ENCODE results near the gene NCL. TPM values are rescaled to one million over a fixed set of nuclear protein-coding genes. Genes with fewer than 3 reads are reported as not detected.

Gene NCL
- total RNA-seq, 1 donor from 2014 or later, result 354 TPM

DNA sequence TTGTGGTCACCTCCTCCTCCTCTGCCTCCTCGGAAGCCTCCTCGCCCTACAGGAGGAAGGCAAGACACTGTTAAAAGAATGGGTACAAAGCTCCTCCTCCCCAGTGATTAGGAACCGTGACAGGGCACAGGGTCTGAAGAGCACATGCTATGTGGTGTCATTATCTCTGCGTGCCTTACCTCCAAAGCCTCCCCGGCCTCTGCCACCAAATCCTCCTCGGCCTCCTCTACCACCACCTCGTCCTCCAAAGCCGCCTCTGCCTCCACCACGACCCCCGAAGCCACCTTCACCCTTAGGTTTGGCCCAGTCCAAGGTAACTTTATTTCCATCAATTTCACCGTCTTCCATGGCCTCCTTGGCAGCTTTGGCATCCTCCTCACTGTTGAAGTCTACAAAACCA, 9.1 kb downstream of the NCL start:
- Mint-ChIP-seq H3K9me3 (no peaks in the 10 kb centered on the region), H3K27me3 (ENCODE audit: insufficient read depth, low read depth) (peaks cover 9% of the 10 kb centered on the region), H3K4me1 (peaks cover 31% of the 10 kb centered on the region), H3K4me3 (no peak overlapping the region), H3K36me3 (peaks cover 54% of the 10 kb centered on the region), H3K27ac (no peak overlapping the region)
- Histone ChIP-seq H3K9me3 (ENCODE audit: low read depth) (no peaks in the 10 kb centered on the region), H2AFZ (replicated peaks) (no peak overlapping the region), H4K20me1 (ENCODE audit: low read depth) (peaks cover 69% of the 10 kb centered on the region), H3K4me1 (peaks cover 8% of the 10 kb centered on the region), H3K36me3 (peaks cover 48% of the 10 kb centered on the region), H3K27ac (no peak overlapping the region), H3K9ac (no peak overlapping the region), H3K27me3 (no peaks in the 10 kb centered on the region), H3K4me3 (no peak overlapping the region), H3K4me2 (no peak overlapping the region), H3K79me2 (ENCODE audit: low read depth) (peaks cover 40% of the 10 kb centered on the region), H3F3A (ENCODE audit: low read depth) (peaks cover 88% of the 10 kb centered on the region)
- TF ChIP-seq EZH2 (IDR thresholded peaks at IDR 0.05), result no peak
- TF ChIP-seq, protein P1, sequence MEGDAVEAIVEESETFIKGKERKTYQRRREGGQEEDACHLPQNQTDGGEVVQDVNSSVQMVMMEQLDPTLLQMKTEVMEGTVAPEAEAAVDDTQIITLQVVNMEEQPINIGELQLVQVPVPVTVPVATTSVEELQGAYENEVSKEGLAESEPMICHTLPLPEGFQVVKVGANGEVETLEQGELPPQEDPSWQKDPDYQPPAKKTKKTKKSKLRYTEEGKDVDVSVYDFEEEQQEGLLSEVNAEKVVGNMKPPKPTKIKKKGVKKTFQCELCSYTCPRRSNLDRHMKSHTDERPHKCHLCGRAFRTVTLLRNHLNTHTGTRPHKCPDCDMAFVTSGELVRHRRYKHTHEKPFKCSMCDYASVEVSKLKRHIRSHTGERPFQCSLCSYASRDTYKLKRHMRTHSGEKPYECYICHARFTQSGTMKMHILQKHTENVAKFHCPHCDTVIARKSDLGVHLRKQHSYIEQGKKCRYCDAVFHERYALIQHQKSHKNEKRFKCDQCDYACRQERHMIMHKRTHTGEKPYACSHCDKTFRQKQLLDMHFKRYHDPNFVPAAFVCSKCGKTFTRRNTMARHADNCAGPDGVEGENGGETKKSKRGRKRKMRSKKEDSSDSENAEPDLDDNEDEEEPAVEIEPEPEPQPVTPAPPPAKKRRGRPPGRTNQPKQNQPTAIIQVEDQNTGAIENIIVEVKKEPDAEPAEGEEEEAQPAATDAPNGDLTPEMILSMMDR (IDR thresholded peaks at IDR 0.05), result no peak
- TF ChIP-seq EZH2phosphoT487 (IDR thresholded peaks at IDR 0.05), result no peak
- DNase-seq (ENCODE audit: low spot score), result no peak

DNA sequence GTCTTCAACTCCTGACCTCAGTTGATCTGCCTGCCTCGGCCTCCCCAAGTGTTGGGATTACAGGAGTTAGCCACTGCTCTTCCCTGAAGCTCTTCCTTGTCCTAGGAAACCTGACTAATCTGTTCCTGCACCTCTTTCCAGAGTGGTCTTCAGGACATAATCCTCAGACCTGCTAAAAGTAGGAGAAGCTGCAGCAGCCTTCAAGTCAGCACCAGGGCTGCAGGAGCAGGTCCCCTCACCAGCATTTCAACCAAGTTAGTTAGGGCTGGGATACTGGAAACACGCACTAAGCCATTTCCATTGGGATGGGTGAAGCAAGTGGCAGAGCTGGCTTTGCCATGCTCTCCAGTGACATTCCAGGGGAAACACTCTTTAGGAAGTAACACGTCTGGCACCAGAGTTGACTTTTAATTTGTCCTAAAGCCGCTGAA, 9.9 kb downstream of the NCL start:
- Histone ChIP-seq H3K27me3 (no peaks in the 10 kb centered on the region), H3K9ac (no peak overlapping the region), H2AFZ (replicated peaks) (no peak overlapping the region), H3K4me3 (no peak overlapping the region), H4K20me1 (ENCODE audit: low read depth) (peaks cover 60% of the 10 kb centered on the region), H3K36me3 (peaks cover 39% of the 10 kb centered on the region), H3K79me2 (ENCODE audit: low read depth) (peaks cover 32% of the 10 kb centered on the region), H3K4me2 (no peak overlapping the region), H3K4me1 (peaks cover 8% of the 10 kb centered on the region), H3F3A (ENCODE audit: low read depth) (peaks cover 80% of the 10 kb centered on the region), H3K27ac (peak overlapping the region; percentile 41), H3K9me3 (ENCODE audit: low read depth) (no peaks in the 10 kb centered on the region)
- Mint-ChIP-seq H3K27ac (peak overlapping the region; percentile 46), H3K36me3 (peaks cover 51% of the 10 kb centered on the region), H3K4me3 (no peak overlapping the region), H3K9me3 (no peaks in the 10 kb centered on the region), H3K4me1 (peaks cover 31% of the 10 kb centered on the region), H3K27me3 (ENCODE audit: insufficient read depth, low read depth) (peaks cover 9% of the 10 kb centered on the region)
- no peak for TF ChIP-seq EZH2phosphoT487 (IDR thresholded peaks at IDR 0.05)
- TF ChIP-seq, protein P1 (IDR thresholded peaks at IDR 0.05), result no peak
- no peak for TF ChIP-seq EZH2 (IDR thresholded peaks at IDR 0.05)
- no peak for DNase-seq (ENCODE audit: low spot score)

DNA sequence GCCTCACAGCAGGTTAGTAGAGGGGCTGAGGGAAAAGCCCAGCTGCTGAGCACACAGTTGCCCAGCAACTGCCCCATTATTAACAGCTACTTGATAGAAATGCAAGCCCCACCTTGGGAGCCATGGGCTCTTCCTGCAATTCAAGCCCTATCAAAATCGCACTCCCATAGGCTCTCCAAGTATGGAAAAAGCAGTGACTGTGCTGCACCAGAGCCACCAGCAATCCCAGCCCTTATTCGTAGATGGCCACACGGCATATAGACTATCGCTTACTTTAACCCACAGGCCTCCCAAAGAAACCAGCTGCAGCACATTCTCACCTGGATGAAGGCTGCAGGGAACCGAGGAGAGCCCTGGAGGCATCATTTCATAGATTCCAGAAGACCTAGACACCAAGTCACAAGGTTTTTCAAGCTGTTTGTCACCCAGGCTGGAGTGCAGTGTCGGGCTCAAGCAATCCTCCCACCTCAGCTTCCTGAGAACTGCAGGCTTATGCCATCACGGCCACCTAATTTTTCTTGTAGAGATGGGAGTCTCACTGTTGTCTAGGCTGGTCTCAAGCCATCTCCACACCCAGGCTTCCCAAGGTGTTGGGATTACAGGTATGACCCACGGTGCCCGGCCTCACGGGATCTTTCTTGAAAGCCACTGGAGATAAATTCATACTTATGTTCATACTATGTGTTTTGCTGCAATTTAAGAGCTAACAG, 11.3 kb downstream of the NCL start:
- Histone ChIP-seq H3K4me2 (no peak overlapping the region), H3F3A (ENCODE audit: low read depth) (peaks cover 66% of the 10 kb centered on the region), H3K9ac (no peak overlapping the region), H3K9me3 (ENCODE audit: low read depth) (no peaks in the 10 kb centered on the region), H3K4me1 (peaks cover 8% of the 10 kb centered on the region), H3K79me2 (ENCODE audit: low read depth) (peaks cover 18% of the 10 kb centered on the region), H3K27me3 (no peaks in the 10 kb centered on the region), H3K27ac (peak overlapping the region; percentile 80), H3K4me3 (no peak overlapping the region), H4K20me1 (ENCODE audit: low read depth) (peaks cover 46% of the 10 kb centered on the region), H3K36me3 (peaks cover 25% of the 10 kb centered on the region), H2AFZ (replicated peaks) (no peak overlapping the region)
- no peak for TF ChIP-seq EZH2 (IDR thresholded peaks at IDR 0.05)
- TF ChIP-seq EZH2phosphoT487 (IDR thresholded peaks at IDR 0.05), result no peak
- TF ChIP-seq, protein P1 (IDR thresholded peaks at IDR 0.05), result no peak
- Mint-ChIP-seq H3K4me1 (peaks cover 31% of the 10 kb centered on the region), H3K9me3 (no peaks in the 10 kb centered on the region), H3K36me3 (peaks cover 39% of the 10 kb centered on the region), H3K4me3 (peak overlapping the region; percentile 75), H3K27me3 (ENCODE audit: insufficient read depth, low read depth) (peaks cover 11% of the 10 kb centered on the region), H3K27ac (peak overlapping the region; percentile 99)
- DNase-seq (ENCODE audit: low spot score), result peak; percentile 48

All from neural progenitor cell (in vitro differentiated cells).